Measurements from ENCODE around the gene YOD1.

YOD1 gene

DNA sequence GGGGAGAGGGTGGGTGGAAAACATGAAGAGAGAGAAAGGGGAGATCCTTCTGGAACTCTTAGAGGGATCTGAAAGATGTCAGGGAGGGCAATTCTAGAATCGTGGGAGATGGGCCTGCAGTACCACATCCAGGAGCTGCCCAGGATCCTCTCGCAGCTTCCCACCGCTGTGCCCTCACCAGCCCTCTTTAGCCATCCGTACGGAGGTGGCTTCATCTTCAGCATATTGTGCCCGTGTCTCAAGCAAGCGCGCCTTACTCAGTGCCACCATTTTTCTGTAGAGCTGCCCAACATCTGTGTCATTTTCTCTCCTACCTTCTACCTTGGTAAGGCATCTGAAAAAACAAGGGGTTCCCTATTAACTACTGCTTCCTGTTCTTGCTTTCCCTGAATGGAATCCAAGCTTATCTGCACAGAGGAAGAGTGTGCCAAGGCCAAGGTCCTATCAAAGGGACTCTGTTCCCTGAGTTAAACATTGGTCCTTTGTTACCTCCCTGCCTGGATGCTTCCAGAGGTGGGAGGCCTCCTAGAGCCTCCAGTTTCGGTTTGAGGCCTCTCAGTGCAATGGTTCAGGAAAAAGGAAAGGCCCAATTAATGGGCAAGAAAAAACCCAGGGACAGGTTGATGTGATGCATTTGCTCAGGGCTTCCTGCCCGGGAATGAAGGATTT, 41.7 kb downstream of the YOD1 start:
- no peak for DNase-seq (ENCODE audit: low read depth in 3 of 3)

GRCh38 chr1:207007352-207008033, 43.5 kb downstream of the YOD1 start:
- no peak for DNase-seq (ENCODE audit: low read depth in 3 of 3)

DNA sequence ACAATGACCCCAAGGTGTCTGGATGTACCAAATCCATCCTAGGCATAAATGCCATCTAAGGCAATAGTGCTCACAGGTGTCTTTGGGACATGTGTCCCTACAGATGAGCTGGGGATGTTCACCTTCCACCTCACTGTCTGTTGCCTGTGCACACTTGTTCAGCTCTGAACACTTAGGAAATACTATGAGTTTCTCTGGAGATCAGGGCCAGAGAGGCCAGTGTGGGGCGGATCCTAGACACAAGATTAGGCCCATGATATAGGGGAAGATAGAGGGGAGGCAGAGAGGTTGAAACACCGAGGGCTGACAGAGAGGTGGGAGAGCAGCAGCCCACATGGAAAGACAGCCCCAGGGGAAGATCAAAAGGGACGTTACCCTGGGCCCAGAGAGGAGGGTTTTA, 44.1 kb downstream of the YOD1 start:
- no peak for DNase-seq (ENCODE audit: low read depth in 3 of 3)

- DNase-seq (ENCODE audit: low read depth in 3 of 3): no peak
Observed at GRCh38 chr1:207006083-207006482, 44.9 kb downstream of the YOD1 start.

GRCh38 chr1:207004931-207005830, 45.8 kb downstream of the YOD1 start:
- peak; percentile 2 to 41 (median 14) for DNase-seq (ENCODE audit: low read depth in 3 of 3)

- no peak for DNase-seq (ENCODE audit: low read depth in 3 of 3)
Observed at GRCh38 chr1:207003210-207003609, 47.8 kb downstream of the YOD1 start.

- no peak for DNase-seq (ENCODE audit: low read depth in 3 of 3)
Observed at GRCh38 chr1:207002724-207003146, 48.3 kb downstream of the YOD1 start.

DNA sequence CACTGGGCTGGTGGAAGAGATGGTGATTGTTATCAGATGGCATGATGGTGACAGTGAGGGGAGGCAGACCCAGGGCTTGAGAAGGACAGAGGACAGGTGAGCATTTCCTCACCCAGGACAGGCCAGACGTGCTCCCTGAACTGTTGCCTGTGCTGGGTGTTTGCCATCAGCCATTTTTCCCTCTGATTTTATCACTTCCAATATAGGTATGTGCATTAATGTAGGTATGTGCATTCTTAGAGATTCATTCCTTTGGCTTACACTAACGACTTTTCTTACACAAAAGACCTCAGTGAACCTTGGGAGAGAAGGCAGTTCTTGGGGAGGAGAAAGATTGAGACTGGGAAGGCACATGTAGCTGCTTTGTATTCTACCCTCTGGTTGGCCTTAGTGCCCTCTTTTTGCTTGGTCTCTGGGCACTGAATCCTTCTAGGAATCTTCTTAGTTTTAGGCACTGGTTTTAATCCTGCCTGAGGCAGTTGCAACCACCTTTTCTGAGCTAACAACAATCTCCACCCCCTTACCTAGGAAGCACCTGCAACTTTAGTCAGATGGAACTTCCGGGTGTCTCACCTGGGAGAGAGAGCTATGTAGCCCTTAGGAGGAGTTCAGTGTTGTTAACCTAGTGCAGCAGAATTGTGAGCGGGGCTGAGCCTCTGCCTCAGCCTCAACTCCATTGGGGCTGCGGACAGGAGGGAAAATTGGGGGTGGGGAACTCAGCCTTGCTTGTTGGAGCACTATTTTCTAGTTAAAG, 49.3 kb downstream of the YOD1 start:
- no peak for DNase-seq (ENCODE audit: low read depth in 3 of 3)

GRCh38 chr1:207000651-207001291, 50.2 kb downstream of the YOD1 start:
- DNase-seq (ENCODE audit: low read depth in 3 of 3): no peak

- DNase-seq (ENCODE audit: low read depth in 3 of 3): no peak
Observed at GRCh38 chr1:206998816-206999215, 52.2 kb downstream of the YOD1 start.
